GM12801 (cell line): ENCODE results near the gene PCSK4.

Source experiments
- CTCF ChIP-seq: IDR thresholded peaks from one replicate; pipeline ENCODE4 v1.5.1; 2011; ENCODE audit warnings: control low read depth; ENCODE audit not compliant: insufficient read length; ENCODE audit errors: extremely low read depth

The PCSK4 gene

GRCh38 chr19:1470055-1470304 is 20.2 kb downstream of the PCSK4 start:
- TF ChIP-seq CTCF: no peak

GRCh38 chr19:1469255-1470054 is 20.7 kb downstream of the PCSK4 start:
- no peak for TF ChIP-seq CTCF

GRCh38 chr19:1468821-1469254 is 21.3 kb downstream of the PCSK4 start:
- TF ChIP-seq CTCF: no peak

GRCh38 chr19:1468274-1468820 is 21.8 kb downstream of the PCSK4 start:
- no peak for TF ChIP-seq CTCF

DNA sequence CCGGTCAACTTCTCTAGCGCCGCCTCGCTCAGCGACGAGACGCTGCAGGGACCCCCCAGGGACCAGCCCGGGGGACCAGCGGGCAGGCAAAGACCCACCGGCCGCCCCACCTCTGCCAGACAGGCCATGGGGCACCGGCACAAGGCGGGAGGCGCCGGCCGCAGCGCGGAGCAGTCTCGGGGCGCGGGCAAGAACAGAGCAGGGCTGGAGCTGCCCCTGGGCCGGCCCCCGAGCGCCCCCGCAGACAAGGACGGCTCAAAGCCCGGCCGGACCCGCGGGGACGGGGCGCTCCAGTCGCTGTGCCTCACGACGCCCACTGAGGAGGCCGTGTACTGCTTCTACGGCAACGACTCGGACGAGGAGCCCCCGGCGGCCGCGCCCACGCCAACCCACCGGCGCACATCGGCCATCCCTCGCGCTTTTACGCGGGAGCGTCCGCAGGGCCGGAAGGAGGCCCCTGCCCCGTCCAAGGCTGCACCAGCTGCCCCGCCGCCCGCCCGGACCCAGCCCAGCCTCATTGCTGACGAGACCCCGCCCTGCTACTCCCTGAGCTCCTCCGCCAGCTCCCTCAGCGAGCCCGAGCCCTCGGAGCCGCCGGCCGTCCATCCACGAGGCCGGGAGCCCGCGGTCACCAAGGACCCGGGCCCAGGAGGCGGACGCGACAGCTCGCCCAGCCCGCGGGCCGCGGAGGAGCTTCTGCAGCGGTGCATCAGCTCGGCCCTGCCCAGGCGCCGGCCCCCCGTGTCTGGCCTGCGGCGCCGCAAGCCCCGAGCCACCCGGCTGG is 22.5 kb downstream of the PCSK4 start:
- no peak for TF ChIP-seq CTCF

- TF ChIP-seq CTCF: no peak
Observed at GRCh38 chr19:1467215-1467489, 23.0 kb downstream of the PCSK4 start.

DNA sequence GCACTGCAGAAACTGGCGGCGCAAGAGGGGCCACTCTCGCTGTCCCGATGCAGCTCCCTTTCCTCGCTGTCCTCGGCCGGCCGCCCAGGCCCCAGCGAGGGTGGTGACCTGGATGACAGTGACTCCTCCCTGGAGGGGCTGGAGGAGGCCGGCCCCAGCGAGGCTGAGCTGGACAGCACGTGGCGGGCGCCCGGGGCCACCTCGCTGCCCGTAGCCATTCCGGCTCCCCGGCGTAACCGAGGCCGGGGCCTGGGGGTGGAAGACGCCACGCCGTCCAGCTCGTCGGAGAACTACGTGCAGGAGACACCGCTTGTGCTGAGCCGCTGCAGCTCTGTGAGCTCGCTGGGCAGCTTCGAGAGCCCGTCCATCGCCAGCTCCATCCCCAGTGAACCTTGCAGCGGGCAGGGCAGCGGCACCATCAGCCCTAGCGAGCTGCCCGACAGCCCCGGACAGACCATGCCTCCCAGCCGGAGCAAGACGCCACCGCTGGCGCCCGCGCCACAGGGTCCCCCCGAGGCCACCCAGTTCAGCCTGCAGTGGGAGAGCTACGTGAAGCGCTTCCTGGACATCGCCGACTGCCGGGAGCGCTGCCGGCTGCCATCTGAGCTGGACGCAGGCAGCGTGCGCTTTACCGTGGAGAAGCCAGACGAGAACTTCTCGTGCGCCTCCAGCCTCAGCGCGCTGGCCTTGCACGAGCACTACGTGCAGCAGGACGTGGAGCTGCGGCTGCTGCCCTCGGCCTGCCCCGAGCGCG is 23.5 kb downstream of the PCSK4 start:
- no peak for TF ChIP-seq CTCF
